Dermis microvascular lymphatic vessel endothelial cell (primary cell): ENCODE measurements around the gene SRSF3. TPM values are rescaled to one million over a fixed set of nuclear protein-coding genes. Genes with fewer than 3 reads are reported as not detected.
A peak's percentile ranks its signal among the peaks of the same experiment; 100 is the strongest.

ENCODE experiments used
- DNase-seq, 2 donors: peaks; one replicate each; pipeline versions ENCODE4 v3.0.0 to v3.0.0-alpha.2; 2010; ENCODE audit warnings: low read depth in 2 of 2
- total RNA-seq: library from RNA; depleted of rRNA; stranded (reverse); fragments of >200 nt; gene quantifications from 2 replicates; pipeline ENCODE4 v1.2.1, GENCODE V29; 2014

SRSF3 gene
- total RNA-seq, 1 donor from 2014 or later, result 298 TPM

- no peak for DNase-seq
These were observed 28.9 kb downstream of the SRSF3 start for GRCh38 chr6:36622901-36623546.

GRCh38 chr6:36623547-36624459, 29.6 kb downstream of the SRSF3 start:
- DNase-seq, result peak; percentile 61 to 75

- no peak for DNase-seq
These were observed 30.4 kb downstream of the SRSF3 start for GRCh38 chr6:36624461-36625157.

- no peak for DNase-seq
These were observed 31.2 kb downstream of the SRSF3 start for GRCh38 chr6:36625158-36625919.

GRCh38 chr6:36626636-36627035, 32.5 kb downstream of the SRSF3 start:
- no peak for DNase-seq

GRCh38 chr6:36627141-36627540, 33.0 kb downstream of the SRSF3 start:
- no peak for DNase-seq

GRCh38 chr6:36627801-36628246, 33.7 kb downstream of the SRSF3 start:
- peak; percentile 50 to 55 for DNase-seq

GRCh38 chr6:36629784-36630183, 35.6 kb downstream of the SRSF3 start:
- DNase-seq, result no peak

- DNase-seq, result no peak
These were observed 37.3 kb downstream of the SRSF3 start for GRCh38 chr6:36631326-36632011.

GRCh38 chr6:36633370-36633769, 39.2 kb downstream of the SRSF3 start:
- no peak for DNase-seq

GRCh38 chr6:36633915-36634314, 39.8 kb downstream of the SRSF3 start:
- peak; percentile 75 to 88 for DNase-seq

- no peak for DNase-seq
These were observed 40.4 kb downstream of the SRSF3 start for GRCh38 chr6:36634317-36635108.

GRCh38 chr6:36636283-36636682, 42.1 kb downstream of the SRSF3 start:
- no peak for DNase-seq

GRCh38 chr6:36636687-36637418, 42.7 kb downstream of the SRSF3 start:
- no peak for DNase-seq

- no peak for DNase-seq
These were observed 44.4 kb downstream of the SRSF3 start for GRCh38 chr6:36638579-36638978.

- no peak for DNase-seq
These were observed 45.1 kb downstream of the SRSF3 start for GRCh38 chr6:36639171-36639808.

GRCh38 chr6:36641543-36641942, 47.4 kb downstream of the SRSF3 start:
- DNase-seq, result no peak

GRCh38 chr6:36642913-36643817, 49.0 kb downstream of the SRSF3 start:
- DNase-seq, result peak in 1 of 2 donors; percentile 73
